Measurements from ENCODE around the gene DHX58.

DNA sequence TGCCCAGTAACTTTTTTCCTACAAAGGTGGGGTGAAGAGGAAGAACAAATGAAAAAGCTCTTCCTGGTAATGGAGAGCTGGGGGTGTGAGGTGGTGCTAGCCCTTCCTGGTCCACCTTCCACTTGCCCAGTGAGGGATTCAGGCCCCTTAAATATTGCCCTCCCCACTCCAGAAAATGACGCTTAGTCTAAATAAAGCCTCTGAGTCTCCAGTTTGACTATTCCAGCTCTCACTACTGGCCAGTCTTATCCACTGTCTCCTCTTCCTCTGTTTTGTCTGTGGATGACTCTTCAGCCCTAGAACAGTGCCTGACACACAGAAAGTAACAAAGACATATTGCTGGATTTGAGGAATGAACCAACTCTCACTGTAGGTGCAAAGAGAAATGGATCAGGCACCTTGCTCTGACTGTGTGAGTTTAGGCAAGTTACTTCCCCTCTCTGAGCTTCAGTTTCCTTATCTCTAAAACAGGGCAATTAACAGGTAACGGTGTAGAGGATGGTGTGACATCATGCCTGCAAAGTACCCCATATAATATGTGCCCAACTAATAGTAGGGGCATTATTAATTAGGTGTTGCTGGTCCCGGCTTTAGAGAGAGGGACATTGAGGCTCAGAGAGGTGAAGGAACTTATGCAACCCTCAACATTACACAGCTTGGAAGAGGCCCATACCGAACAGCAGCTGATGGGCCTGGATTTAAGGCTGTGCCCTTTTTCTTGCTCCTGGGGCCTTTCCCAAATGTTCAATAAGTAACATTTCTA, 35.5 kb downstream of the DHX58 start:
- TF ChIP-seq GATA3 (IDR thresholded peaks at IDR 0.05; ENCODE audit: low read depth, low read length) (no peak), GATA2 (IDR thresholded peaks at IDR 0.05; ENCODE audit: low read depth, low read length) (no peak)
